GM21447 (cell line): ENCODE data around the gene TIMM21.
A peak's percentile ranks its signal among the peaks of the same experiment; 100 is the strongest.

Source experiments
- ATAC-seq: cut with Tn5 transposase; IDR thresholded peaks from one replicate; pipeline ENCODE4 v1.9.1; 2021; ENCODE audit not compliant: unreplicated experiment

Gene TIMM21

GRCh38 chr18:74186661-74187060, 38.3 kb downstream of the TIMM21 start:
- no peak for ATAC-seq

DNA sequence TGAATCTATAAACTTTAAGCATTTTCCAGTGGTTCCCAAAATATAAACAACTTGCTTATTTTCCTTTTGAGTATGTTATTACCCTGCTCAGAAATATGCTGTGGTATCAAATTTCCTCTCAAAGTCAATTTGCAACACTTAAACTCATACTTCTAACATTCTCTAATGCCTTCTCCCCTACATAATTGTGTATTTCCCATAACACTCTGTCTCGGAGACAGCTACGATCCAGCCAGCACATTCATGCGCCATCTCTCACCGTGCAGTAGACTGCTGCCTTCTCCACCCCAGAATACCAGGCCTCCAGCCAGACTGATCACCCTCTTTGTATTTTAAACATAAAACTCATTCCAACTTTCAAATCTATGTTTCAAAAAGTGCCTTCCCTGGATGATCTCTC, 41.8 kb downstream of the TIMM21 start:
- ATAC-seq, result no peak

DNA sequence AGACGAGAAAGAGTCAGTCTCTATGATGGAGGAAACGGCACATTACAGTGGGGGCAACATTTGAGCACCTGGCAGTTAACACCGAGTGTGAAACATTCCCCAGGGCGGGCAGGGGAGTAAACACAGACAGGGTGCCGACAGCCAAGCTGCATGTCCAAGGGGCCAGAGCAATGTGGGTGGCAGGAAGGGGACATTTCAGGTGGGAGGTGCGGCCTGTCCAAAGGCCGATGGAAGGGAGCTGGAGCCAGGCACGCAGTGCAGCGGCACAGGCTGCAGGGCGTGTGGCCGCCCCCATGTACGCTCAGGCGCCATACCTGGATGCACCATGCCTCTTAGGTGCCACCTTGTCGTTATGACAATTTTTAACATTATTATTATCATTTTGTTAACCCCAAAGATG, 43.3 kb downstream of the TIMM21 start:
- ATAC-seq, result no peak

DNA sequence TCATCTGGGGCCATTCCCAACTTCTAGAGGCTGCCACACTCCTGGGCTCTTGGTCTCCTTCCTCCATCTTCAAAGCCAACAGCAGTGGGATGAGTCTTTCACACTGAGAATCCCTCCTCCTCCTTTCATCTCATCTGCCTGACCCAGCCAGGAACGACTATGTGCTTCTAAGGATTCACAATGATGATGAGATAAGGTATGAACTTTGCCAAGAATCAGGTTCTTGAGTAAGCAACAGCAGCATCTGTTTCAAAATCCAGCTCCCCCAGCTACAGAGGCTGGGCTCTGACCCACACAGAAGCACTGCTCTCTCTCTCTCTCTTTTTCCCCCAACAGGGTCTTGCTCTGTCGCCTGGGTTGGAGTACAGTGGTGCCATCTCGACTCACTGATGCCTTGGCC, 46.4 kb downstream of the TIMM21 start:
- ATAC-seq, result no peak

- peak; percentile 88 for ATAC-seq
These were observed 48.1 kb downstream of the TIMM21 start for GRCh38 chr18:74196220-74197119.

- no peak for ATAC-seq
These were observed 49.5 kb downstream of the TIMM21 start for GRCh38 chr18:74197705-74198341.

DNA sequence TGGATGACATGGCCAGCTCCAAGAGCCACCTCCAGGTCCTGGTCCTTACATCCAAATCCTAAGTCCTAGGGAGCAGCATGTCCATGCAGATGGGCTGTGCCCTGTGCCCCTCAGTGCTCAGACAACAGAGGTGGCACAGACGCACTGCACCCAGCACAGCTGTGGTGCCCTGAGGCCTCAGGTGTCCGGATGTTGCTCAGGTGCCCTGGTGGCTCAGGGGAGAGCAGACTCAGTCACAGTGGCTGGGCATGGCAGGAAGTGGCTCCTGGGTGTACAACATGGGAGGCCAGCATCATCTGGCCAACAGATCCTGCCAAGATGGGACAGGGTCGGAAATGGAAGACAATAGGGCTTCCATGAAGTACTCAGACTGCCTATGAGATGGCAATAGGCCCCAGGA, 50.1 kb downstream of the TIMM21 start:
- ATAC-seq, result no peak

DNA sequence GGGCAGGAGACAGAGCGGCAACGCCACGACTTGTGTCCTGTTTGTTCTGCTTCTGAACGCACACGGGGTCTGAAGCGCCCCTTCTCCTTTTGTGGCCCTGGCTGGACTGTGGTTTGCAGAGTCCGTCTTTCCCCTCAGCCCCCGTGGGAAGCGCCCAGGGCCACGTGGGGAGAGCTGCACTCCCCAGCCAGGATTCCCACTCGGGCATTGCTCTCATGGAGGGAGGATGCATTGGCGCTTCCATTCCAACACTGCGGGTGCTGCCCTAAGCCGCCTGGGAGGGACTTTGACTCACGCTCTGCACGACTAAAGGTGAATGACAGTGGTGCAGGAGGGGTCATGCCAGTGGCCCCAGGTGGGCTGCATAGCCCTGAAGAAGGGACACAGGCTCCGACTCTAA, 52.5 kb downstream of the TIMM21 start:
- ATAC-seq, result no peak

DNA sequence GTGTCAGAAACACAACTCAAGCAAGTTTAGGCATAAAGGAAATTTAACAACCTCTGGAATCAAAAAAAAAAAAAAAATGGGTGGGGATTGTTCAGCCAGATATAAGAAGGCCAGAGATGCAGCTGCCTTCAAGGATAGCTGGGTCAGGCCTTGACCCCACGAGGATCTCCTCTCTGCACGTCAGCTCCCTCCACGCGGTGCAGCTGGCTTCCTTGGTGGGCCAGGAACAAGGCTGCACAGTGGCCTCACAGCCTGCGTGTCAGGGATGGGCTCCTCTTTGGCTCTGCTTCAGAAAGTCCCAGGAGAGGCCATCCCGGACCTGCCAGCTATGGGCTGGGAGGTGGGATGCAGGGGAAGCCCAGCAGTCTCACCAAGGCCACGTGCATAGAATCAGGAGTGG, 55.5 kb downstream of the TIMM21 start:
- no peak for ATAC-seq

- ATAC-seq, result no peak
These were observed 56.3 kb downstream of the TIMM21 start for GRCh38 chr18:74204526-74205152.
